Activated CD4-positive, alpha-beta T cell treated with anti-CD3 and anti-CD28 coated beads, Interleukin-2, amount 10 ng/mL, durations not matched to agents 7 days and 5 days (primary cell): ENCODE data around the gene TMEM39A. TPM values are rescaled to one million over a fixed set of nuclear protein-coding genes. Genes with fewer than 3 reads are reported as not detected.

Experiments used
- CTCF ChIA-PET: fragments of 350-600 bp; sonication (Branson Sonifier 250); formaldehyde crosslinking; loops from one replicate; lab custom pipeline; 2021; ENCODE audit warnings: antibody characterized with exemption; lab: Charles Lee
- POLR2A ChIA-PET: fragments of 350-600 bp; sonication (Branson Sonifier 250); formaldehyde crosslinking; loops from one replicate; lab custom pipeline; 2021; ENCODE audit warnings: antibody characterized with exemption; lab: Charles Lee
- DNase-seq: peaks from one replicate; pipeline ENCODE4 v3.0.0-alpha.2; 2020
- H3K27ac Mint-ChIP-seq: one replicate; pipeline ENCODE4 v1.8.0; 2021; ENCODE audit warnings: mild to moderate bottlenecking, moderate library complexity, mixed read lengths
- H3K27me3 Mint-ChIP-seq: one replicate; pipeline ENCODE4 v1.8.0; 2021; ENCODE audit warnings: mixed read lengths
- H3K36me3 Mint-ChIP-seq: one replicate; pipeline ENCODE4 v1.8.0; 2021; ENCODE audit warnings: low read depth, mixed read lengths
- H3K4me1 Mint-ChIP-seq: one replicate; pipeline ENCODE4 v1.8.0; 2021; ENCODE audit warnings: mixed read lengths
- H3K4me3 Mint-ChIP-seq: one replicate; pipeline ENCODE4 v1.8.0; 2021; ENCODE audit warnings: mild to moderate bottlenecking, moderate library complexity, mixed read lengths
- H3K9me3 Mint-ChIP-seq: one replicate; pipeline ENCODE4 v1.8.0; 2021; ENCODE audit warnings: mixed read lengths
- total RNA-seq, 2 experiments: library from RNA; stranded (reverse); gene quantifications; one replicate each; pipeline ENCODE4 v1.2.3, GENCODE V29; 2021

Gene TMEM39A
- total RNA-seq, 2 experiments from 2014 or later, result 24.6 to 32.5 TPM

DNA sequence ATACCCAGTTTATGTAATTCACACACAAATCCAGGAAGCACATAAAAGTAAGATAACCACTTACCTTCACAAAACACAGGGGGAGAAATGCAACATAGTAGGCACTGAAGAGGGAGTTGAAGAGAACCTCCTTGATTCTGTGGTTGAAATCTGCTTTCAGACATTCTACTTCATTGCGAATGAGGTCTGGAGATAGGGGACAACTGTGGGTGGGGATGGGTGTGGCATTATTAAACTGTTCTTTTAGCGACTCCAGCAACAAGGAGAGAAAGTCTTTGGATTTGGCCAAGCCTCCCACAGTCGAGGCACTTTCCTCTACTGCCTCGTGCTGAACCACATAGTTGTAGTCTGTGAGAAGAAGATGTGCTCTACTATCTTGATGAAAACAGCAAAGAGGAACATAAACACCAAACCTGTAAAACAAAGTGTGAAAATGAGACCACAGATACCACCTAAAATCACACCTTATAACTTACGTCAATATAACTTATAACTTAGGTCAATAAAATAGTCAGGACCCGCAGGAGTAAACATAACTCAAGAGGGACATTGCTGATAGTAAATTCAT is 25.6 kb downstream of the TMEM39A start:
- H3K9me3 Mint-ChIP-seq, result peaks cover 3% of the 10 kb centered on the region
- no peak for DNase-seq
- POLR2A ChIA-PET, result no interaction called here

DNA sequence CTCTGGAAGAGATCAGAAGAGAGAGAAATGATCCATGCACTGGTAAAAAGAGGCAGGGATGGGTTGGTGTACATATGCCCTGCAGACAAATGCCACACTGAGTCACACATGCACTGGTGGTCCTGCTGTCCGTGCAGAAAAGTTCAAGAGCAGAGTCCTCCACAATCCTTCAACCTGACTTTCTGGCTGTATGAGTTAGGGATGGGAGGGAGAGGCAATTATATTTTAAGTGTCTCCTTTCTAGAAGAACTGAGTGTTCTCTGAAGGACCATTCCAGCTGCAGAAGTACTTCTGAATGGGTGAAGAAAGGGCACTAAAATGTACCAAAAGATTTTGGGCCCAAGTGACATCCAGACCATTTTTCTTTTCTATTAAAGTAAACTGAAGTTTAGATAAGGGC is 26.4 kb downstream of the TMEM39A start:
- ChIA-PET POLR2A (no interaction called here), CTCF (interaction anchor here (0.7 to 0.8 kb wide), 3 partner anchors 18 to 1237 kb away, joined by 3 to 4 read pairs (median 3); no protein-coding TSS in a partner anchor)
- no peak for DNase-seq
- H3K27ac Mint-ChIP-seq, result no peak overlapping the region
- no peaks in the 10 kb centered on the region for H3K27me3 Mint-ChIP-seq
- H3K4me1 Mint-ChIP-seq, result no peaks in the 10 kb centered on the region
- no peak overlapping the region for H3K4me3 Mint-ChIP-seq
- H3K9me3 Mint-ChIP-seq, result no peaks in the 10 kb centered on the region
- H3K36me3 Mint-ChIP-seq, result peaks cover 71% of the 10 kb centered on the region

More for the DNA sequence above, 25.6 kb downstream of the TMEM39A start:
- CTCF ChIA-PET, result no interaction called here
- no peak overlapping the region for H3K27ac Mint-ChIP-seq
- no peaks in the 10 kb centered on the region for H3K27me3 Mint-ChIP-seq
- H3K4me3 Mint-ChIP-seq, result no peak overlapping the region
- no peaks in the 10 kb centered on the region for H3K4me1 Mint-ChIP-seq
- peaks cover 74% of the 10 kb centered on the region for H3K36me3 Mint-ChIP-seq

DNA sequence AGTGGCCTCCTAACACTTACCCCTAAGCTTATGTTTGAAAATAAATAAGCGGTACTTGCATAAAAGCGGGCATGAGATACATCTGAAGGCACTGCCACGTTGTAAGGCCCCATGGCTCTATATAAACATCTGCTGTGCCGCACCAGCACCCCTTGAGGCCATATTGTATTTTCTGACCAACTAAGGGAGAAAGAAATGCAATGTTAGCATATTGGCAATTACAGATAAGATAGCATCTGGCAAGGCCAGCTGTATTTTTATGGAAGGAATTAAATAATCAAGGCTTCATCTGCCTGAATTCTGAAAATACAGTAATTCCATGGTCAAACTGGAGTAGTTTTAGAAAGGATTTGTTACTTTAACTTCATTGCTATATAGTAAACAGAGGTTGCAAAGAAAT is 28.7 kb downstream of the TMEM39A start:
- CTCF ChIA-PET, result interaction anchor here (1.2 kb wide), 1 partner anchor 309 kb away, joined by 3 read pairs; no protein-coding TSS in a partner anchor
- POLR2A ChIA-PET, result no interaction called here
- no peak for DNase-seq
- H3K36me3 Mint-ChIP-seq, result peaks cover 76% of the 10 kb centered on the region
- no peak overlapping the region for H3K27ac Mint-ChIP-seq
- no peaks in the 10 kb centered on the region for H3K27me3 Mint-ChIP-seq
- no peak overlapping the region for H3K4me3 Mint-ChIP-seq
- peaks cover 7% of the 10 kb centered on the region for H3K9me3 Mint-ChIP-seq
- H3K4me1 Mint-ChIP-seq, result no peaks in the 10 kb centered on the region

DNA sequence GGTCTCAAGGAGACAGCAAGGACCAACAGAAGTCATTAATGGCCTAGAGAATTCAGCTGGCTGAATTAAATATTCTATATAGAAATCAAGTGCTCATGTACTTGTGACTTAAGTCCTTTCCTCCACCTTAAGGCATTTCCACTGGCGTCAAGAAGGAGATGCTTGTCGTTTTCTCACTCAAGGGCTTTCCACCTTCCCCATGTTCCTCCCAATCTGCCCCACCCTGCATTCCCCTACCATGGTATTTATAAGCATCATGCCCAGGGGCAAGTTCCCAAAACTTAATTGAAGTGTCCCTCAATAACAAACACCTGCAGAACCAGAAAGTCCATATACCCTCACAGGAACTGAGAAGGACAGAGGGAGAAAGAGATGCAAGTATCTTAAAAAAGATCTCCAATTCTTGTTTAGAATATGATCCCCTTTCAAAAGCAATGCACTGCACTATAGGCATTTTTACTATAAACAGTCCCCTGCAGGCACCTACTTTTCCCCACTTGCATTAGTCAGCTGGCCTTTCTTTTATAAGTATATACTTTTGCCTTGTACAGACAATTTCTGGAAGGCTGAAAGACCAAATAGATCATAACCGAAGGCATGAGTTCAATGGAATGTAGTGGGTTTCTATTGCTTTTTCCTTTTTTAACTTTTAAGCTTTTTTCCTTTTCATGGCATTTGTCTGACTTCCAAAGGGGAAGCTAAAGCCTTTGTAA is 29.6 kb downstream of the TMEM39A start:
- H3K4me3 Mint-ChIP-seq, result no peak overlapping the region
- H3K27ac Mint-ChIP-seq, result no peak overlapping the region
- H3K4me1 Mint-ChIP-seq, result no peaks in the 10 kb centered on the region
- ChIA-PET POLR2A (no interaction called here), CTCF (interaction anchor here (1.0 kb wide), 1 partner anchor 32 kb away, joined by 3 read pairs; no protein-coding TSS in a partner anchor)
- H3K27me3 Mint-ChIP-seq, result no peaks in the 10 kb centered on the region
- no peak for DNase-seq
- peaks cover 14% of the 10 kb centered on the region for H3K9me3 Mint-ChIP-seq
- peaks cover 84% of the 10 kb centered on the region for H3K36me3 Mint-ChIP-seq

DNA sequence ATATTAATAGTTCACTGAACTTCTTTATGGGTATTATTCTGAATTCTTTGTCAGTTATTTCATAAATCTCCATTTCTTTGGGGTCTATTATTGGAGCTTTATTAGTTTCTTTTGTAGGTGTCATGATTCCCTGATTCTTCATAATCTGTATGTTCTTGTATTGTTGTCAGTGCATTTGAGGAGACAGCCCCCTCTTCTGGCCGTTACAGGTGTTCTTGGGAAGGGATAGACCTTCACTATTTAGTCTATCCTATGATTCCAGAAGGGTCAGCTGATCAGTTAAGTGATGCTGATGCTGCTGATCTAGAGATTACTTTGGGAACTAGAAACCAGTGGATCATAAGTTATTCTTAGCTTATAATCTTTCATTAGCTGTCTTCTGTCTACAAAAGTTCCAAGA is 34.9 kb downstream of the TMEM39A start:
- H3K27me3 Mint-ChIP-seq, result peaks cover 3% of the 10 kb centered on the region
- H3K36me3 Mint-ChIP-seq, result peaks cover 61% of the 10 kb centered on the region
- H3K4me3 Mint-ChIP-seq, result no peak overlapping the region
- H3K27ac Mint-ChIP-seq, result no peak overlapping the region
- DNase-seq, result no peak
- ChIA-PET POLR2A (no interaction called here), CTCF (interaction anchor here (0.6 kb wide), 1 partner anchor 70 kb away, joined by 3 read pairs; no protein-coding TSS in a partner anchor)
- H3K4me1 Mint-ChIP-seq, result no peaks in the 10 kb centered on the region
- peaks cover 43% of the 10 kb centered on the region for H3K9me3 Mint-ChIP-seq

DNA sequence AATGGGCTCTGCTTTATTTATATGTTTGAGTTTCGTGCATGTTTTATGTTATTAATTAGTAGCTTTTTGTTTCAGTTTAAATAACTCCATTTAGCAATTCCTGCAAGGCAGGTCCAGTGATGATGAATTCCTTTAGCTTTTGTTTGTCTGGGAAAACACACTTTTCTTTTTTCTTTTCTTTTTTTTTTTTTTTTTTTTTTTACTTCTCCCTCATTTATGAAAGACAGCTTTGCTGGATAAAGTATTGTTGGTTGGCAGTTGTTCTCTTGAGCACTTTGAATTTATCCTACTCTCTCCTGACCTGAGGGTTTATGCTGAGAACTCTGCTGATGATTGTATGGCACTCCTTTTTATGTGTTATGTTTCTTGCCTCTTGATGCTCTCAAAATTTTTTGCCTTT is 35.7 kb downstream of the TMEM39A start:
- H3K9me3 Mint-ChIP-seq, result peaks cover 43% of the 10 kb centered on the region

DNA sequence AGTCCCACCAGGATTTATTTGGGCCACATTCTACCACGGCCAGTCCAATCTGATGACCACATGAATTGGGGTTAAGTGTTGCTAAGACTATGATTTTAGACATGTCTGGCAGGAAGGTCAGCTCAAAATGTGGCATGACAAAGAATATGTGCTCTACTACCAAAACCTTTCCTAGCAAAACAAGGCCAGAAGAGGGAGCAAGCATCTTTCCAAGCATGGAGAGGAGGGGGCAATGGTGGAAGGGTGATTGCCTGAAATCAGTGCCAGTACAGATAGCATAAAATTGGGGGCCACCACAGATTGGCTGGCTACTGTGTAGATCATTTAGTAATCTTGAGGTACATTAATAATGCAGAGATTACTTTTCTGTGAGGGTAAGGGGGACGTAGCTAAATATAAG is 43.2 kb downstream of the TMEM39A start:
- Mint-ChIP-seq H3K4me3 (no peak overlapping the region), H3K9me3 (no peaks in the 10 kb centered on the region), H3K27ac (no peak overlapping the region), H3K4me1 (peaks cover 7% of the 10 kb centered on the region), H3K27me3 (no peaks in the 10 kb centered on the region), H3K36me3 (no peaks in the 10 kb centered on the region)
- ChIA-PET CTCF (interaction anchor here (0.6 kb wide), 1 partner anchor 80 kb away, joined by 3 read pairs; no protein-coding TSS in a partner anchor), POLR2A (no interaction called here)
- DNase-seq, result no peak

More for the DNA sequence above, 35.7 kb downstream of the TMEM39A start:
- Mint-ChIP-seq H3K27ac (no peak overlapping the region), H3K27me3 (peaks cover 3% of the 10 kb centered on the region), H3K4me3 (no peak overlapping the region), H3K36me3 (peaks cover 53% of the 10 kb centered on the region), H3K4me1 (no peaks in the 10 kb centered on the region)
- no peak for DNase-seq
- CTCF ChIA-PET, result interaction anchor here (1.2 kb wide), 1 partner anchor 36 kb away, joined by 4 read pairs; the partner anchor contains the start of gene TMEM39A
- POLR2A ChIA-PET, result no interaction called here

DNA sequence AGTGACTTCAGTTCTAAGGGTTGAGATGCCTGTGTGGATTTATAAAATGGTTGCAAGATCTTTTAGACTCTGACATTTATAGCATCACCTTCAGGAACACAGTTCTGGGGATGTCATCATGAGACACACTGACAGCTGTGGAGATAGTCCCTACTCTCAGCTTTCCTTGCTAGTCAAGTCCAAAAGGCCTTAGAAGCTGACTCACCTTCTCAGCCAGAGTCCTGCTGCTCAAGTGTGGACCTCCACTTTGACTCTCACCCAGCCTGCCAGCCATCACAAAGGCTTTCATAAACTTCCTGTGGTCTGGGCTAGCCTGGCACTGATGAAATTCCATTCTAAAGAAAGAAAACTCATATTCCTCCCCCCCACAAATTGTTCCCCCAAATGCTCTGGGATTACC is 44.8 kb downstream of the TMEM39A start:
- DNase-seq, result no peak
- CTCF ChIA-PET, result interaction anchor here (1.1 kb wide), 1 partner anchor 18 kb away, joined by 3 read pairs; no protein-coding TSS in a partner anchor
- Mint-ChIP-seq H3K36me3 (no peaks in the 10 kb centered on the region), H3K4me1 (peaks cover 7% of the 10 kb centered on the region), H3K4me3 (no peak overlapping the region), H3K27me3 (no peaks in the 10 kb centered on the region), H3K27ac (no peak overlapping the region), H3K9me3 (no peaks in the 10 kb centered on the region)
- POLR2A ChIA-PET, result no interaction called here

DNA sequence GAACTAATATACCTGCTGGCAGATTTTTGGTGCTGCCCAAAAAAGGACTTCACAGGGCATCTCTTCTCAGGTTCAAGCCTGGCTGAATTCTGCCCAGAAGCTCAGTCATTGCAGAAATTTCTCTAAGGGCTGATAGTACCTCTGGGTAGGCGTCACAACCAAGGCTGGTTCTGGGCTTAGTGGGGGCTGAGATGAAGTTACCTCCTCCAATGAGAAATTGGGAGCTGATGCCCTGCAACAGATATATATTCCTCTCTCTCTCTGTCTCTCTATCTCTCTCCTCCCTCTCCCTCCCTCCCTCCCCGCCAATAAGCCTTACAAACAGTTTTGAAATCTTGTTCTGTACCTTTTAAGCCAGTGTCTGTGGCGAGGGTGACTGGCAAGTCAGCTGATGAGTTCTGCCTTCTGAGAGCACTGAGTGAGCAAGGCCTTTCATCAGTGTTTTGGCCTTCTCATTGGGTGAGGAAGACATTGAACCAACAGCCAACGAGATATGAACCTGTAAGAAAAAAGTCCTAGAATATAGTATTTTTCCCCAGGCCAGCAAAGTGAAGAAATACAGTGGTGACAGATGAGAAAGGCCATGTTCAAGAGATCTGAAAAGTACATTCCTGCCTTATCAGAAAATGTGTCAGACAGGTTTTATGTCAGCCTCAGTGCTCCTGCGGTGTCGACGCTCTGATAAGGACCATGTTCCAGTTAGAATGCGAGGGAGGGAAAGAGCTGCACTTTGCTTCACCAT is 45.5 kb downstream of the TMEM39A start:
- Mint-ChIP-seq H3K27ac (no peak overlapping the region), H3K4me1 (peaks cover 7% of the 10 kb centered on the region), H3K9me3 (no peaks in the 10 kb centered on the region), H3K4me3 (no peak overlapping the region), H3K27me3 (no peaks in the 10 kb centered on the region), H3K36me3 (no peaks in the 10 kb centered on the region)
- POLR2A ChIA-PET, result no interaction called here
- DNase-seq, result no peak
- CTCF ChIA-PET, result interaction anchor here (1.1 kb wide), 1 partner anchor 19 kb away, joined by 3 read pairs; no protein-coding TSS in a partner anchor

DNA sequence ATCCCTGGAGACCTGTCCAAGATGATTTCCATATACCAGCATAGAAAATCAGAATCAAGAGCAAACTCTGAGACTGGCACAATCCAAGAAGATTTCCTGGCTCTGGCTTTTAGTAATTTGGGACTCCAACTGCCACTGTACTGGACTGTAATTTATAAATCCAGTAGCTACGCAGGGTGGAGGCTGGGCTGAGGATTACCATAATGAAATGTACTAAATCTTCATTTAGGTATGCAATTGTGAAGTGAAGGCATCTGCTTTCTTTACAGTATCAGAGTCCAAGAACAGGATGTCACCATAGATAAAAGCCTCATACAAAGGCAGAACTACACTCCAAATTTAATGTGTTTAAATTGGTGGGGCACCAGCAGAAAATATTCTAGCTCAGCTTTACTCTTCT is 46.5 kb downstream of the TMEM39A start:
- Mint-ChIP-seq H3K9me3 (no peaks in the 10 kb centered on the region), H3K27me3 (no peaks in the 10 kb centered on the region), H3K36me3 (no peaks in the 10 kb centered on the region), H3K4me1 (peaks cover 5% of the 10 kb centered on the region), H3K4me3 (no peak overlapping the region), H3K27ac (no peak overlapping the region)
- DNase-seq, result no peak
- ChIA-PET POLR2A (no interaction called here), CTCF (interaction anchor here (1.3 kb wide), 1 partner anchor 9 kb away, joined by 3 read pairs; no protein-coding TSS in a partner anchor)

DNA sequence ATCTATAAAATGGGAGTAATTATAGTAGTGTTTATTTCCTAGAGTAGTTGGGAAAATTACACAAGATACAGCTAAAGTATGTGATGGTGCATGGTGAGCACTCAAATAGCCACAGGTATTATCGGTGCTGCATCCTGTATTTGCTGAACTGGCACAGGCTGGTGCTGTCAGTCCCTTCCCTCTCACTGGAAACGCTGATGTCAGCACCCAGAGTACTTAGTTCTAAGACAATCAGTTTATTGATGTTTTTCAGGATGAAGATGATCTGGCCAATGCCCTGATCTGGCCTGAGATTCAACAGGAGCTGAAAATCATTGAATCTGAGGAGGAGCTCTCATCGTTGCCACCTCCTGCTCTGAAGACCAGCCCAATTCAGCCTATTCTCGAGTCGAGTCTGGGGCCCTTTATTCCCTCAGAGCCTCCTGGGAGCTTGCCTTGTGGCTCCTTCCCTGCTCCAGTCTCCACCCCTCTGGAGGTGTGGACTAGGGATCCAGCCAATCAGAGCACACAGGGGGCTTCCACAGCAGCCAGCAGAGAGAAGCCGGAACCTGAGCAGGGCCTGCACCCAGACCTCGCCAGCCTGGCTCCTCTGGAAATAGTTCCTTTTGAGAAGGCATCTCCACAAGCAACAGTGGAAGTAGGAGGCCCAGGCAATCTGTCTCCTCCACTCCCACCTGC is 49.7 kb downstream of the TMEM39A start:
- Mint-ChIP-seq H3K27me3 (no peaks in the 10 kb centered on the region), H3K4me1 (no peaks in the 10 kb centered on the region), H3K36me3 (no peaks in the 10 kb centered on the region), H3K9me3 (no peaks in the 10 kb centered on the region), H3K27ac (no peak overlapping the region), H3K4me3 (no peak overlapping the region)
- POLR2A ChIA-PET, result no interaction called here
- DNase-seq, result no peak
- CTCF ChIA-PET, result no interaction called here

DNA sequence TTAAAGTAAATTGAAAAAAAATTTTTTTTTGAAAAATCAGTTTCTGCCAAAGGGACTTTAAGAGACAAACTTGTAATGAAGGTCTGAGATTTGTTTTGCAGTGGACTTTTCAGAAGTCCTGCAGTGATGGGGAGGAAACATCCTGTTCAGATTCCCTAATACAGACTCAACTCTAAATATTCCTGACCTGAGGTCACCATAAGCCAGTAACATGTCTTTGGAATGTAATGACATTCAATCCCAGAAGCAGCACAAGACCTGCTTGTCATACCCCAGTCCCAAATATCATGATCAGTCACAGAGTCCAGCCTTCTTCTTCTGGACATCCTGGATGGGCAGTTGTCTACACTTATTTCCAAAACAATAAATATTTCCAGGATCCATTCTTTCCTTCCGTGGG is 53.6 kb downstream of the TMEM39A start:
- no peak overlapping the region for H3K27ac Mint-ChIP-seq
- H3K27me3 Mint-ChIP-seq, result no peaks in the 10 kb centered on the region
- H3K4me1 Mint-ChIP-seq, result no peaks in the 10 kb centered on the region
- H3K36me3 Mint-ChIP-seq, result no peaks in the 10 kb centered on the region
- H3K9me3 Mint-ChIP-seq, result no peaks in the 10 kb centered on the region
- POLR2A ChIA-PET, result no interaction called here
- DNase-seq, result no peak
- no peak overlapping the region for H3K4me3 Mint-ChIP-seq
- CTCF ChIA-PET, result interaction anchor here (1.0 to 1.6 kb wide), 2 partner anchors 11 to 14 kb away, joined by 3 read pairs; no protein-coding TSS in a partner anchor
